HG03196 (cell line): ENCODE data around the gene HIVEP3.
"Not testable (repeated sequence)": the region's sequence is repeated elsewhere in the genome, so short reads cannot be mapped to it uniquely, and the experiment has no call there.

Source experiments
- ATAC-seq: cut with Tn5 transposase; IDR thresholded peaks from one replicate; pipeline ENCODE4 v1.9.1; 2021; ENCODE audit not compliant: unreplicated experiment

Gene HIVEP3

DNA sequence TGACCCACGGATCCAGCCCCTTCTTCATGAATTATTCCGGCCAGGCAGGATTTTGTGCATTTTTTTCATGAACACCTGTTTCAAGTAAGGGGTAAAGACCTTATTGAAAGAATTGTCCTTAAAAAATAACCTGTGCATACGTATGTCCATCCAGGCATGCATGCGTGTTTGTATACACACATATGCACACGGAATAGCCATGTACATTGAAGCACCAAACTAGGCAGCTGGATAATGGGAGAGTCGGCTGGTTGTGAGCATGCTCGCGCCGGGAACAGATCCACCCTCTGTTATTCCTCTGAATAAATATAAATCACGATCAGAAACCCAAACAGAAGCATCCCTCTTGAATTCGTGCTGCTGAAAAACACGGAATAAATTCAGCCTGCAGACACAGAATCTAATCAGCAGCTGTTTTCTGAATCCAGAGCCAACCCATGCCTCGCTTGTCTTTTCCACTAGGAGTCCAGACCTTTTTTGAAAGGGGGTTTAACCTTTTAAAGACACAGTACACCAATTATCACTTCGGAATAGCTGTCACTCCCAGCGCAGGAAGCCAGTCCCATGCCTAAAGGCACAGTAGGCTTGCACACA, at the start of gene HIVEP3:
Gene HIVEP3, minus strand, starts transcription at position 473 of the 594 bp plus-strand sequence.
- ATAC-seq: no peak

DNA sequence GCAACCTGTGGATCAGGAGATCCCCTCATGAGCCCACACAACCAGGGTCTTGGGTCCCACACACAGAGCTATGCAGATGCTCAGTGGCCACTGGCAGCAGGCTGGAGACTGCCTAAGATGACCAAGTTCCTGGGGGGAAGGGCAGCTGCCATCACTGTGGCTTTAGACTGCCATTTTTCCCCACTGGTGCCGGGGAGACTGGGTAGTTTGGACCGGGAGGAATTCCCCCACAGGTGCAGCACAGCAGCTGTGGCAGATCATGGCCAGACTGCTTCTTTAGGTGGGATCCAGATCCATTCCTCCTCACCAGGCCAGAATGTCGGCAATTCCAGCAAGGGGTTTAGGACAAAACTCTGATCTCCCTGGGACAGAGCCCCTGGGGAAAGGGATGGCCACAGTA, 45.7 kb upstream of the HIVEP3 start:
- no peak for ATAC-seq

GRCh38 chr1:41963636-41964035, 44.9 kb upstream of the HIVEP3 start:
- ATAC-seq: no peak

- ATAC-seq: no peak
Measured at GRCh38 chr1:41958015-41958673, 39.4 kb upstream of the HIVEP3 start.

- no peak for ATAC-seq
Measured at GRCh38 chr1:41957568-41957967, 38.8 kb upstream of the HIVEP3 start.

DNA sequence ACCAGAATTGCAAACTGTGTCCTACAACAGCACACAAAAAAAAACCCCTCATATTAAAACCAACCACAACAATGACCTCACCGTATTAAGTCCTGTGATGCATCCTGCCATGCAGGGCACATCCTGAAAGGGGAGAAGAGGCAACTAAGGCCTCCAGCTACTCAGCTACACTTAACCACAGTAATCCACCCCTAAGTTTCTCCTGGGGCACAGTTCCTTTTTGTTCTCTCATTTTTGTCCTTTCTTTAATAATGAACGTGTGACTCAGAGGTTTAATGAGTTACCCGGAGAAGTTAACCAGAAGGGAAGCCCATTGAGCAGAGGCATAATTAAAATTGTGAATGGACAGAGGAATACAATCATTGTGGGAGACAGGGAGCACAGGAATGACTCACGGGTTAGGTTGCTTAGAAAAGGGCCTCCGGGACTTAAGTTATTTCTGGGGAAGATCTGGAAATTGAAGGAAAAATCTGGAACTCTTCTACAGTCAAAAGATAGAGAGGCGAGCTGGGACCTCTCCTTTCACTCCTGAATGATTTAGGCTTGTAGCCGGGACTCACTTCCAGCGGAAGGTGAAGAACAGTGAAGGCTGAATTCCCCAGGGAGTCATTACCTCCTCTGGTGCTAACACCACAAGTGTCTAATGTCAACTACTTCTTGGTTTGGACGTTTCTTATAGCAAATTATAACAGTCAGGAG, 36.9 kb upstream of the HIVEP3 start:
- ATAC-seq: peak; percentile 77

DNA sequence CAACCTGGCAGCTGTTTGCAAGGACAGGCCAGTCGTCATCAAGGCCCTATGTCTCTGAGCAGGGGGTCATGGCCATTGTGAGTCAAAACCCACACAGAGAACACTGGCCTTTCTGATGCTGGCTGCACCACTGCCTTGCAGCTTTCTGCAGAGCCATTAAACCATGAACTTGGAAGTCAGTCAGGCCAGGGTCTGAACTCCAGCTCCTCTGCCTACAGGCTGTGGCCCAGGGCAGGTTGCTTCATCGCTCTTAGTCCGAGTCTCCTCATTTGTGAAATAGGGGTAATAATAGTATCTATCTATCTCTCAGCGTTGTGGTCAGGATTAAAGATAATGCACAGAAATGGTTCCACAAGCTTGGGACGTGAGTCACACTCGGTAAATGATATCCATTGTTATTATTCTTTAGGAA, 35.8 kb upstream of the HIVEP3 start:
- no peak for ATAC-seq

DNA sequence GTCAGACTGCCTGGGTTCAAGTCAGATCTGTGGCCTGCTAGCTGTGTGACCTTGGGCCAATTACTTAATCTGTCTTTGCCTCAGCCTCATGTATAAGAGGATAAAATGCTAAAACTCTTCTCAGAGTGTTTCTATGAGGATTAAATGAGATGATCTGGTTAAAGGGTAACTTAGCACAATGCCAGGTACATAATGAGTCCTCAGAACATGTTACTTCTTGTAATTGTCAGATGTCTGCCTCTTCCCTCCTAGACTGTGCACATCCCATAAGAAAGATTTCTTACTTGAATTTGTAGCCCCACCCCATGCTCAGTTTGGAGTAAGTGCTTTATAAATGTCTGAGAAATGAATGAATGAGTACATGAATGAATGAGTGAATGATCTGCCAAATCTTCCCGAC, 34.6 kb upstream of the HIVEP3 start:
- no peak for ATAC-seq

DNA sequence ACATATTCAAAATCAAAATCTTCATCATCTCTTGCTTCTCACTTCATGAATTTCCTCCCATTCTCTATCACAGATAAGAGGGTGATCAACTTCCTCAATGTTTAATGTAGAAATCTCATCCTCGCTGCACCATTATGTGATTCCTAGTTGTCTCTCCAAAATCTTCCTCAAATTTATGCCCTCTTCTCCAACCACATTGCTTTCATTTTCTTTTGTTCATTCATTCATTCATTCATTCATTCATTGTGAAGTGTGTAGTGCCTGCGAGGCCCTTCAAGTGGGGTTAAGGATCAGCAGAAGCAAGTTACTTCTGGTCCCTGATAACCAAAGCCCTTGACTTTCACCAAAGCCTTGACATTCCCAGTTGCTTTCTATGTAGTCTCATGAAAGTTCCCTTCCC, 33.5 kb upstream of the HIVEP3 start:
- no peak for ATAC-seq

DNA sequence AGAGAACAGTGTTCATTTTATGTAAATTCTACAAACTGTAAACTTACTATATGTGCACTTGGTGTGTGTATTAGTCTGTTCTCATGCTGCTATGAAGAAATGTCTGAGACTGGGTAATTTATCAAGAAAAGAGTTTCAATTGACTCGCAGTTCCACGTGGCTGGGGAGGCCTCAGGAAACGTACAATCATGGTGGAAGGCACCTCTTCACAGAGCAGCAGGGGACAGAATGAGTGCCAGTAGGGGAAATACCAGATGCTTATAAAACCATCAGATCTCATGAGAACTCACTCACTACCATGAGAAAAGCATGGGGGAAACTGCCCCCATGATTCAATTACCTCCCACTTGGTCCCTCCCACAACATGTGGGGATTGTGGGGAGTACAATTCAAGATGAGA, 32.8 kb upstream of the HIVEP3 start:
- ATAC-seq: not testable (repeated sequence)

- no peak for ATAC-seq
Measured at GRCh38 chr1:41950820-41951219, 32.1 kb upstream of the HIVEP3 start.

- ATAC-seq: not testable (repeated sequence)
Measured at GRCh38 chr1:41945946-41946345, 27.2 kb upstream of the HIVEP3 start.

GRCh38 chr1:41943717-41944116, 25.0 kb upstream of the HIVEP3 start:
- ATAC-seq: no peak

DNA sequence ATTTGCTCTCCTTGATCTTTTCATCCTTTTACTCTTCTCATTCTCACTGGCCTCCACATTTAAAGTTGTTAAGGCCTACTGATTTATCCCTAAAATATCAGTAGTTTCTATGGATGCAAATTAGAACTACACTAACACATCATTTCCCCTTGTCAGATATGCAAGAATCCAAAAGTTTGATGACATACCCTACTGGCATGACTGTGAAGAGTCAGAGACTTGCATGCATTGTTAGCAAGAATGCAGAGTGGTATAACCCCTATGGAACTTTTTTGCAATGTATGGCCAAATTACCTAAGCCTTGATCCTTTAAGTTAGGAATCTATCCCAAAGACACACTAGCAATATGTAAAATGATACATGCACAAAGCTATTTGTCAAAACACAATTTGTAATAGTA, 23.6 kb upstream of the HIVEP3 start:
- ATAC-seq: no peak

DNA sequence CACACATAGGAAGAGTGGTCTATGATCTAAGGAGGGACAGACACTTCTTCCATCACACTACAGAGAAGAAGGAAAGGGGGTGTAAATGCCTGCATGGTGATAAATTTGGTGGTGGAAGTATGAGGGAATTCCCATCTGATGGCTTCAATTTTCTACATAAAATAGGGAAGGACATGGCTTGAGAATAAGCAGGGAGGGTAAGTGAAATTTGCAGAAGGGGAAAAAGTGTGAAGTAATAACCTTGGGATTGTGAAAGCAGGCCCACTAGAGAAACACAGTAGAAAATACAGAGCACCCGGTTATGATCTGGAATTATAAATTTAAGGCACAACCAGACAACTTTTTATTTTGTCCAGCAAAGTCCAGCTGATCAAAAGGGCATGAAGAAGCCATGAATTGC, 22.7 kb upstream of the HIVEP3 start:
- no peak for ATAC-seq

- no peak for ATAC-seq
Measured at GRCh38 chr1:41939194-41939593, 20.5 kb upstream of the HIVEP3 start.

- ATAC-seq: no peak
Measured at GRCh38 chr1:41936107-41936506, 17.4 kb upstream of the HIVEP3 start.

- no peak for ATAC-seq
Measured at GRCh38 chr1:41935226-41935625, 16.5 kb upstream of the HIVEP3 start.

- ATAC-seq: no peak
Measured at GRCh38 chr1:41933106-41933505, 14.4 kb upstream of the HIVEP3 start.

DNA sequence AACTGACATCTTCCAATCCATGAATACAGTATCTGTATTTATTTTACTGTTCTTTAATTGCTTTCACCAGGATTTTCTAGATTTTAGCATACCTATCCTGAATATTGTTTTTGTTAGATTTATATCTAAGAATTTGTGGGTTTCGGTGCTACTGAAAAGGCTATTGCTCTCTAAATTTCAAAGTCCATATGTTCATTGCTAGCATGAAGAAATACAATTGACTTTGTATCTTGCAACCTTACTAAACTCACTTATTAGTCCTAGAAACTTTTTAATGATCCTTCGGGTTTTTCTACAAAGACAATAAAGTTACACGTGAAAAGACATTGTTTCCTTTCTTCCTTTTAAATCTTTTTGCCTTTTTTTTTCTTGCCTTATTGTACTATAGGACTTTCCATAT, 12.9 kb upstream of the HIVEP3 start:
- ATAC-seq: no peak

- no peak for ATAC-seq
Measured at GRCh38 chr1:41927118-41927517, 8.4 kb upstream of the HIVEP3 start.

- ATAC-seq: no peak
Measured at GRCh38 chr1:41925712-41926111, 7.0 kb upstream of the HIVEP3 start.
